ENCODE results near the gene ZNF17.
"Not testable (repeated sequence)": the region's sequence is repeated elsewhere in the genome, so short reads cannot be mapped to it uniquely, and the experiment has no call there.

ZNF17 gene

GRCh38 chr19:57410877-57411671 is at the start of gene ZNF17:
Gene ZNF17, plus strand, starts transcription at chr19:57411161. Its CDS starts 2,455 bp downstream, at chr19:57413616.
- peak; percentile 93 for DNase-seq

- no peak for DNase-seq
These were observed 48.5 kb upstream of the ZNF17 start for GRCh38 chr19:57362419-57362818.

GRCh38 chr19:57362997-57363687 is 47.8 kb upstream of the ZNF17 start, which contains the start of the genes TRAPPC2B and ZNF547:
Gene TRAPPC2B, plus strand, starts transcription at chr19:57363551. Its CDS starts 1,283 bp downstream, at chr19:57364834.
Gene ZNF547, plus strand, starts transcription at chr19:57363551. Its CDS starts 5,005 bp downstream, at chr19:57368556.
- peak; percentile 100 for DNase-seq

GRCh38 chr19:57363688-57364181 is 47.2 kb upstream of the ZNF17 start:
- peak; percentile 12 for DNase-seq

- no peak for DNase-seq
These were observed 44.2 kb upstream of the ZNF17 start for GRCh38 chr19:57366776-57367175.

GRCh38 chr19:57374179-57374578 is 36.8 kb upstream of the ZNF17 start:
- no peak for DNase-seq

- not testable (repeated sequence) for DNase-seq
These were observed 36.3 kb upstream of the ZNF17 start for GRCh38 chr19:57374647-57375046.

- DNase-seq = no peak
These were observed 34.8 kb upstream of the ZNF17 start for GRCh38 chr19:57376151-57376550.

GRCh38 chr19:57377498-57378146 is 33.3 kb upstream of the ZNF17 start:
- DNase-seq = no peak

GRCh38 chr19:57380923-57381322 is 30.0 kb upstream of the ZNF17 start:
- DNase-seq = no peak

- no peak for DNase-seq
These were observed 28.0 kb upstream of the ZNF17 start for GRCh38 chr19:57382806-57383488.

GRCh38 chr19:57389194-57389729 is 21.7 kb upstream of the ZNF17 start:
- no peak for DNase-seq

- DNase-seq = peak; percentile 99
These were observed 21.0 kb upstream of the ZNF17 start, which contains the start of gene ZNF548 for GRCh38 chr19:57389730-57390598. Gene ZNF548, plus strand, starts transcription at chr19:57389854. Its CDS starts 246 bp downstream, at chr19:57390100.

GRCh38 chr19:57395710-57396109 is 15.3 kb upstream of the ZNF17 start:
- no peak for DNase-seq

- DNase-seq = no peak
These were observed 12.1 kb upstream of the ZNF17 start for GRCh38 chr19:57398868-57399267.

GRCh38 chr19:57403737-57404563 is 7.0 kb upstream of the ZNF17 start:
- DNase-seq = no peak

- DNase-seq = peak; percentile 26
These were observed 4.3 kb upstream of the ZNF17 start for GRCh38 chr19:57406516-57407123.

- DNase-seq = no peak
These were observed 8.5 kb downstream of the ZNF17 start for GRCh38 chr19:57419439-57419838.

- no peak for DNase-seq
These were observed 10.1 kb downstream of the ZNF17 start for GRCh38 chr19:57421037-57421436.

Data from fibroblast of skin of right biceps (primary cell).